Renal cortex interstitium (tissue), 11 donors: ENCODE data around the gene CORT. TPM values are rescaled to one million over a fixed set of nuclear protein-coding genes. Genes with fewer than 3 reads are reported as not detected.
"Not testable (repeated sequence)": the region's sequence is repeated elsewhere in the genome, so short reads cannot be mapped to it uniquely, and the experiment has no call there.

ENCODE experiments used
- DNase-seq, 11 donors: peaks; one replicate each; pipeline ENCODE4 v3.0.0-alpha.2; 2013; ENCODE audit warnings: low read depth in 9 of 11, low spot score in 4 of 11; ENCODE audit errors: extremely low read depth in 1 of 11
- polyA plus RNA-seq, 3 donors: library from polyadenylated mRNA; unstranded; fragments of 120-200 nt; gene quantifications; one replicate each; pipeline ENCODE4 v1.2.1, GENCODE V29; 2013; ENCODE audit not compliant: insufficient read length in 3 of 3

CORT gene
- polyA plus RNA-seq, 3 donors = 1.3 to 2.1 (median 1.9) TPM

- DNase-seq = no peak
Observed at GRCh38 chr1:10471411-10472219, 21.8 kb downstream of the CORT start.

DNA sequence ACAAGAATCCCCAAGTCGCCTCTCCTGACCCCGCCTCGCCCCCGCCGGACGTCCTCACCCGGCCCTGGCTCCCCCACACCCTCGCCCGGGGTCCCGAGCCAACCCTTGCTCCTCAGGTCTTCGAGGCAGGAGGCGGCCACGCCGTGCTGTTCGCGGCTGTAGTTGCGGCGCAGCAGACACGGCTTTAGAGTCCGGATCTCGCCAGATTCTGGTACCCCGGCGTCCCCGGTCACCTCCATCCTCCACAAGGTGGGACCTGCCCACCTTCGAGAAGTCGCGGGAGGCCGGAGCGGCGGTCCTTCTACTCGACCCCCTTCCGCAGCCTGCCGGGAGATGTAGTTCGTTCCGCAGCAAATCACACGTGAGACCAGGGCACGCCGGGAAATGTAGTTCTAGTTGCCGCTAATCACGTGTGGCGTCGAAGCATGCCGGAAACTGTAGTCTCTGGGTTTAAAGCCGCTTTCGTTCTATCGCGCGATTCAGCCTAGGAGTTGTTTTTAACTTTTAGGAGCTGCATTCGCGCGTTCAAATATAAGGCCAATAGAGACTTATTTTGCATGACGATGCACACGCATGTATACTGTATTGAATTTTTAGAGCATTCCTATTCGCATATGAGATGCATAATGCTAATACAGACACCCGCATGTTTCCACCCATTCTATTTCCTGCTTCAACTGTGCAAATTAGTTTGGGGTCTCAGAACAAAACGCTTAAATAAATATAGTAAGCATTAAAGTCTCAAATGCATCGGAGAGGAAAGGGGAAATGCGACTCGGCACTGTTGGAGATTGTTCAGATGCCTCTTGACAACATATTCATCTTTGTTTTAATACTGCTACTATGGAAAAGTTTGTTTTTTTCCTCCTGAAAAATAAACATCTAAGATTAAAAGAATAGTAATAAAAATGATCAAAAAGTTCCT, 22.7 kb downstream of the CORT start, which contains the start of gene DFFA:
Gene DFFA, minus strand, starts transcription at position 310 of the 925 bp plus-strand sequence. Its CDS starts 71 bp downstream, at position 239.
- peak; percentile 88 to 98 (median 94) for DNase-seq

DNA sequence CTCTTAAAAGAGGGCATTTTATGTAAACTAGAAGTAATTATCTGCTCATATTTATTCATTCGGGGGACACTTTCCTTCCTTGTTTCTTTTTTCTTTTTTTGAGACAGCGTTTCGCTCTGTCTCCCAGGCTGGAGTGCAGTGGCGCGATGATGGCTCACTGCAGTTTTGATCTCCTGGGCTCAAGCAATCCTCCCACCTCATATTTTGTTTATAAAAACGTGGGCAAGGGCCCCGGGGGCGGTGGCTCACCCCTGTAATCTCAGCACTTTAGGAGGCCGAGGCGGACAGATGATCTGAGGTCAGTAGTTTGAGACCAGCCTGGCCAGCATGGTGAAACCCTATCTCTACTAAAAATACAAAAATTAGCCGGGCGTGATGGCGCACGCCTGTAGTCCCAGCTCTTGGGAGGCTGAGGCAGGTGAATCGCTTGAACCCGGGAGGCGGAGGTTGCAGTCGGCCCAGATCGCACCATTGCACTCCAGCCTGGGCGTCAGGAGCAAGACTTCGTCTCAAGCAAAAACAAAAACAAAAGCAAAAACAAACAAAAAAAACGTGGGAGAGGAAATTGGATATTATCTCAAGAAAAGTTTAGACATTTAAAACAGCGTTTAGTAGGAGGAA, 23.4 kb downstream of the CORT start:
- DNase-seq = peak in 1 of 11 donors; percentile 18

GRCh38 chr1:10474309-10474612, 24.4 kb downstream of the CORT start:
- not testable (repeated sequence) for DNase-seq

DNA sequence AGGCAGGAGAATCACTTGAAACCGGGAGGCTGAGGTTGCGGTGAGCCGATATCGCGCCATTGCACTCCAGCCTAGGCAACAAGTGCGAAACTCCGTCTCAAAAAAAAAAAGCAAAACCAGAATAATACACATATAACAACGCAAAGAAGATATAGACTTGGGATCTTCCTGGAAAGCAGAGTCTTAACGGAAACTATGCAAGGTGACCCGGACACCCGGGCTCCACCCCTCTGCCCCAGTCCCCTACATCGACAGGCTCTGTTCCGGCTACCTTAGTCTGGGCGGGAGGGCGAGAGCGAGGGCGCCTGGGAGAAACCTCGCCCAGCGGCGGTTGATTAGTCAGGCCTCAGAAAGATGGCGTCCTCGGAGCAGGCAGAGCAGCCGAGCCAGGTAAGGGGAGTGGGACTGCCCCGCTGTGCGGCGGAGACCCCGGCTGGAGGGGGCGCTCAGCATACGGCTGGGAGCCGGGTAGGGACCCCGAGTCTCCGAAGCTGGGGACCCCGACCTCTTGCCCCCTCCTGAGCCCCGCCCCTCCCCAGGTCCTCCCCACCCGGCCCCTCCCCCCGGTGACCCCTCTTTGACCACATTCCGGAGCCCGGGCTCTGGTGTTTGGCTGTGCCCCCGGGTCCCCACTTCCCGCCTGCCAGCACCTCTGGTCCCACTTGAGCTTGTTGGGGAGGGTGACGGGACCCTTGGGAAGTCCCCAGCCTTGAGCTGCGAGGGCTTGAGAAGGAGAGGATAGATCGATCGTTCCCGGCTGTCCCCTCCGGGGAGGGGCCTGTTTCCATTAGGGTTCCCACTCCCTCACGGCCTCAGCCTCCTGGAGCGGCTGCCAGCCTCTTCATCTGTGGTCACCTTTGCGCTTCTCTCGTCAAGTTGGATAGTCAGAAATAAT, 25.0 kb downstream of the CORT start, which contains the start of gene PEX14:
Gene PEX14, plus strand, starts transcription at position 338 of the 895 bp plus-strand sequence. Its CDS starts 17 bp downstream, at position 355.
- peak; percentile 65 to 90 (median 80) for DNase-seq

DNA sequence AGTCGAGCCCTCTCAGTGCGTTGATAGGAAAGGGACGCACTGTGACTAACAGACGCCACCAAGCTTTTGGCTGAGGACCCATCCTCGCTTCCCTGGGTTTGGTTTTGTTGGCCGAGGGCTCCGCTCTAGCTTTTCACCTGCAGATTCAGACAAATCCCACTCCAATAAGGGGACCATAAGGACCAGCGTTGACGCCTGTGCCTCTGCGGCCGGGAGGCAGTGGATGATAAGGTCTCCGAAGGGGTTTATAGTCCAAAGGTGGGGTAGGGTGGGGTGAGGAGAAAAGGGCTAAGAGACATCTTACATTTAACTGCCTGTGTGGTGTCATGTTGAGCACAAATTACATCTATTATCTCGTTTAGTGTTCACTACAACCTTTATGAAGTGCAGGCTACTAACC, 25.7 kb downstream of the CORT start:
- DNase-seq = no peak

GRCh38 chr1:10479296-10479695, 29.5 kb downstream of the CORT start:
- DNase-seq = no peak

GRCh38 chr1:10480614-10481013, 30.8 kb downstream of the CORT start:
- DNase-seq = no peak

- DNase-seq = no peak
Observed at GRCh38 chr1:10484521-10484920, 34.7 kb downstream of the CORT start.

GRCh38 chr1:10489291-10490055, 39.6 kb downstream of the CORT start:
- no peak for DNase-seq

- no peak for DNase-seq
Observed at GRCh38 chr1:10490286-10490970, 40.6 kb downstream of the CORT start.

GRCh38 chr1:10494418-10494753, 44.6 kb downstream of the CORT start:
- DNase-seq = no peak

DNA sequence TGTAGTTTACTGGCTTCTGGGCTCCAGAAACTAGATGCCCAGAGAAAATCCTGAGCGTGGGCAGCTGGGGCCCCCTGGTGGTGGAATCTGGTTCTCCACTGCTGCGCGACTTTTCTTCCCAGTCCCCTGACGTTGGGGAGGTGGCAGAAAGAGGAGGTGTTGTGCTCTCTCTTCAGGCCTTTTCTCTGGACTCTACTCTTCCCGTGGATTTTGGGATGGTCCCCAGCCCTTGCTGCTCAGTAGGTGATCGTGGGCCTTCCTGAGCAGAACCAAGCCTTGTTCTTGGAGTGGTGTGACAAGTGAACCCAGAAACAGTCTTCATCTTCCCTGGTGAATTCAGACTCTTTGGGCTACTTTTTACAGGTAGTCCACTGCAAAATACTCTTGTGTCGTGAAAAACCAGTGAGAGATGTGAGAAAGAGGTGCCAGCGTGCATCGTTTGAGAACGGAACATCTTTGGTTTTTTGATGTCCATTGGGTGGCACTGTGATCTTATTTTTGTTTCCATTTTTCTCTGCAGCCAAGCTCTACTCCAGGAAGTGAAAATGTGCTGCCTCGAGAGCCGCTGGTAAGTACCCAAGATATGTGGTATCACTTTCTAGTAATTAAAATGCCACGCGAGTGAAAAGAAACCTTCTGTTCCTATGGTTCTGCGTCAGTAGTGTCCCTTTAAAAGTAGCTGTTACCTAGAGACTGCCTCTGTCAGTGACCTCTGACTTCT, 45.1 kb downstream of the CORT start:
- peak in 3 of 11 donors; percentile 64 to 72 (median 67) for DNase-seq

DNA sequence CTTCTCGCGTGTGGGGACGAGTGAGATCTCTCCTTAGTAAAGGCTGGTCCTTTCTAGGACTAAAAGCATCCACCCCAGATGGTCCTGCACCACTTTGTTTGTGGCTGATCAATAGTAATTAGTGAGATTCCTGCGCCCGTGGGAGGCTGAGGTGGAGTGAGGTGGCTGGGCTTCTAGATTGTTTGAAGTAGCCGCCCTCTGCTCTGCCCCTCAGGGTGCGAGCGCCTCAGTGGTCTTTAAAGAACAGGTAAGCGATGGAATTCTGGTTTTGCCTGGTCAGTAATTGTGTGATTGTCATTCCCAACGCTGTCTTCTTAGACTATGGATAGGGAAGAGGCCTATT, 45.6 kb downstream of the CORT start:
- no peak for DNase-seq

GRCh38 chr1:10495952-10496351, 46.1 kb downstream of the CORT start:
- peak in 3 of 11 donors; percentile 70 to 73 (median 71) for DNase-seq

- DNase-seq = no peak
Observed at GRCh38 chr1:10497109-10497508, 47.3 kb downstream of the CORT start.

DNA sequence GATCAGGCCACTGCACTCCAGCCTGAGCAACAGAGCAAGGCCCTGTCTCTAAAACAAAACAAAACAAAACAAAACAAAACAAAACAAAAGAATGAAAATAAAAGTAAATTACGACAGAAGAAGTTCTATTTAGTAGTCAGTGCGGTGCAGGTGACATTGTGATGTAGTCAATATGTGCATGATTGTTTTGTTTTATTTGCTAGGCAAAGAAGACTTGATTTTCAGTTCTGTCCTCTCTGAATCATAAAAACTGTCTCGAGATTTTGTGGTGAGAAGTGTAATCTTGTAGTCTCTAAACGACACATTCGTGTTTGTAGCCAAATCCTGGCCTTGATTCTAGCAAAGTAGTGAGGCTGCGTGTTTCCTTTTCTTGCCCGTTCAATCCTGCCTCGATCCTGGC, 48.4 kb downstream of the CORT start:
- no peak for DNase-seq
